Suppressor macrophage treated with lipopolysaccharide for 4 hours (primary cell): ENCODE data around the gene ATP11A.

Experiments
- DNase-seq: peaks from one replicate; pipeline ENCODE4 v3.0.0-alpha.2; 2020

The ATP11A gene

GRCh38 chr13:112897956-112898620 is 208.2 kb downstream of the ATP11A start:
- DNase-seq, result no peak

GRCh38 chr13:112898621-112899280 is 208.9 kb downstream of the ATP11A start:
- DNase-seq, result no peak

GRCh38 chr13:112899281-112900225 is 209.7 kb downstream of the ATP11A start:
- DNase-seq, result no peak

- no peak for DNase-seq
Measured at GRCh38 chr13:112900226-112900600, 210.4 kb downstream of the ATP11A start.

GRCh38 chr13:112900691-112901091 is 210.9 kb downstream of the ATP11A start:
- no peak for DNase-seq

GRCh38 chr13:112902101-112902651 is 212.3 kb downstream of the ATP11A start:
- DNase-seq, result no peak

GRCh38 chr13:112902669-112903068 is 212.8 kb downstream of the ATP11A start:
- DNase-seq, result no peak

- DNase-seq, result no peak
Measured at GRCh38 chr13:112903071-112903577, 213.3 kb downstream of the ATP11A start.

GRCh38 chr13:112903606-112904195 is 213.9 kb downstream of the ATP11A start:
- DNase-seq, result no peak

GRCh38 chr13:112904436-112904960 is 214.7 kb downstream of the ATP11A start:
- DNase-seq, result no peak

- DNase-seq, result no peak
Measured at GRCh38 chr13:112905086-112905485, 215.2 kb downstream of the ATP11A start.

- DNase-seq, result peak; percentile 2
Measured at GRCh38 chr13:112905619-112905989, 215.8 kb downstream of the ATP11A start.

GRCh38 chr13:112905990-112906641 is 216.3 kb downstream of the ATP11A start:
- no peak for DNase-seq

- DNase-seq, result no peak
Measured at GRCh38 chr13:112907286-112907685, 217.4 kb downstream of the ATP11A start.

GRCh38 chr13:112907871-112908331 is 218.1 kb downstream of the ATP11A start:
- DNase-seq, result no peak

- DNase-seq, result no peak
Measured at GRCh38 chr13:112908342-112908741, 218.5 kb downstream of the ATP11A start.

GRCh38 chr13:112910016-112910415 is 220.2 kb downstream of the ATP11A start:
- DNase-seq, result no peak

GRCh38 chr13:112910616-112911280 is 220.9 kb downstream of the ATP11A start:
- no peak for DNase-seq

- no peak for DNase-seq
Measured at GRCh38 chr13:112911285-112911701, 221.5 kb downstream of the ATP11A start.

- DNase-seq, result no peak
Measured at GRCh38 chr13:112911883-112912282, 222.0 kb downstream of the ATP11A start.
